ENCODE results near the gene LRRC75A.

GRCh38 chr17:16470265-16470664 lies 21.7 kb downstream of the LRRC75A start:
- TF ChIP-seq CTCF (IDR thresholded peaks at IDR 0.05; ENCODE audit: low read depth, low read length) (no peak), EZH2phosphoT487 (IDR thresholded peaks at IDR 0.05; ENCODE audit: low read depth) (no peak)

Data from OCI-LY3 (cell line).